KMS-11 (cell line): ENCODE data around the gene SLC22A17.

Source experiments
- H2AFZ ChIP-seq: fragments of 200-600 bp; sonication (generic); 2 replicates; pipeline ENCODE4 v1.6.1; 2016; ENCODE audit warnings: antibody characterized with exemption, mixed run types, low read depth
- H3K27ac ChIP-seq: fragments of 200-600 bp; sonication (generic); 2 replicates; pipeline ENCODE4 v1.6.1; 2016; ENCODE audit warnings: mild to moderate bottlenecking, mixed run types
- H3K27me3 ChIP-seq: fragments of 200-600 bp; sonication (generic); 2 replicates; pipeline ENCODE4 v1.6.1; 2017; ENCODE audit warnings: mild to moderate bottlenecking, low read depth, mixed run types, moderate library complexity; ENCODE audit not compliant: insufficient read depth
- H3K36me3 ChIP-seq: fragments of 200-600 bp; sonication (generic); 2 replicates; pipeline ENCODE4 v1.6.1; 2017; ENCODE audit warnings: mild to moderate bottlenecking, mixed run types; ENCODE audit not compliant: insufficient read depth
- H3K4me1 ChIP-seq: fragments of 200-600 bp; sonication (generic); 2 replicates; pipeline ENCODE4 v1.6.1; 2016; ENCODE audit warnings: mild to moderate bottlenecking, low read depth, mixed run types; ENCODE audit not compliant: poor library complexity, severe bottlenecking
- H3K4me2 ChIP-seq: fragments of 200-600 bp; sonication (generic); 2 replicates; pipeline ENCODE4 v1.7.0; 2016; ENCODE audit warnings: mild to moderate bottlenecking, mixed run types
- H3K4me3 ChIP-seq: fragments of 200-600 bp; sonication (generic); IDR thresholded peaks from 2 replicates; pipeline ENCODE4 v1.6.1; 2017; ENCODE audit warnings: low read depth, low read length, mixed read lengths; ENCODE audit not compliant: insufficient read depth
- H3K79me2 ChIP-seq: fragments of 200-600 bp; sonication (generic); 2 replicates; pipeline ENCODE4 v1.6.1; 2016; ENCODE audit warnings: low read depth, mixed run types; ENCODE audit not compliant: insufficient read depth
- H3K9ac ChIP-seq: fragments of 200-600 bp; sonication (generic); 2 replicates; pipeline ENCODE4 v1.6.1; 2016; ENCODE audit warnings: mild to moderate bottlenecking, mixed run types
- H4K20me1 ChIP-seq: fragments of 200-600 bp; sonication (generic); 2 replicates; pipeline ENCODE4 v1.6.1; 2016; ENCODE audit warnings: mild to moderate bottlenecking, mixed run types; ENCODE audit not compliant: insufficient read depth
- TF ChIP-seq, protein P1 (sequence below): fragments of 200-600 bp; sonication (generic); conservative IDR thresholded peaks from 2 replicates; pipeline ENCODE4 v1.6.1; 2017; ENCODE audit warnings: low read depth, mild to moderate bottlenecking, antibody characterized with exemption, low read length, moderate library complexity, mixed read lengths

SLC22A17 gene

DNA sequence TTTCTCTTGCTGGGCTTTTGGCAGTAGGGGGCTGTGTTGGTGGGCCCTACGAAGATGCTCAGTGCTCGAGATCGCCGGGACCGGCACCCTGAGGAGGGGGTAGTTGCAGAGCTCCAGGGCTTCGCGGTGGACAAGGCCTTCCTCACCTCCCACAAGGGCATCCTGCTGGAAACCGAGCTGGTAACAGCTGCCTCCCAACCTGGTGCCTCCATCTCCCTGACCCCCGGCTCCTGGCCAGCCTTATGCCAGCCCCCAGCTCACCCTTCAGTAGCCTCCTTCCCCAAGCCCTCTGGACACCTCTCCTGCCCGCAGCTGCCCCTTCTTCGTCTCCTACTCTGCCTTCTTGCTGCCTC lies 24.5 kb upstream of the SLC22A17 start:
- Histone ChIP-seq H3K27me3 (no peaks in the 10 kb centered on the region; the same call in 1 of the 2 replicates), H2AFZ (no peak overlapping the region), H3K27ac (no peak overlapping the region), H3K9ac (no peak overlapping the region), H4K20me1 (no peaks in the 10 kb centered on the region), H3K4me3 (no peak overlapping the region), H3K4me1 (no peaks in the 10 kb centered on the region), H3K4me2 (no peak overlapping the region), H3K36me3 (no peaks in the 10 kb centered on the region), H3K79me2 (no peaks in the 10 kb centered on the region)
- TF ChIP-seq, protein P1, sequence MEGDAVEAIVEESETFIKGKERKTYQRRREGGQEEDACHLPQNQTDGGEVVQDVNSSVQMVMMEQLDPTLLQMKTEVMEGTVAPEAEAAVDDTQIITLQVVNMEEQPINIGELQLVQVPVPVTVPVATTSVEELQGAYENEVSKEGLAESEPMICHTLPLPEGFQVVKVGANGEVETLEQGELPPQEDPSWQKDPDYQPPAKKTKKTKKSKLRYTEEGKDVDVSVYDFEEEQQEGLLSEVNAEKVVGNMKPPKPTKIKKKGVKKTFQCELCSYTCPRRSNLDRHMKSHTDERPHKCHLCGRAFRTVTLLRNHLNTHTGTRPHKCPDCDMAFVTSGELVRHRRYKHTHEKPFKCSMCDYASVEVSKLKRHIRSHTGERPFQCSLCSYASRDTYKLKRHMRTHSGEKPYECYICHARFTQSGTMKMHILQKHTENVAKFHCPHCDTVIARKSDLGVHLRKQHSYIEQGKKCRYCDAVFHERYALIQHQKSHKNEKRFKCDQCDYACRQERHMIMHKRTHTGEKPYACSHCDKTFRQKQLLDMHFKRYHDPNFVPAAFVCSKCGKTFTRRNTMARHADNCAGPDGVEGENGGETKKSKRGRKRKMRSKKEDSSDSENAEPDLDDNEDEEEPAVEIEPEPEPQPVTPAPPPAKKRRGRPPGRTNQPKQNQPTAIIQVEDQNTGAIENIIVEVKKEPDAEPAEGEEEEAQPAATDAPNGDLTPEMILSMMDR, result no peak

DNA sequence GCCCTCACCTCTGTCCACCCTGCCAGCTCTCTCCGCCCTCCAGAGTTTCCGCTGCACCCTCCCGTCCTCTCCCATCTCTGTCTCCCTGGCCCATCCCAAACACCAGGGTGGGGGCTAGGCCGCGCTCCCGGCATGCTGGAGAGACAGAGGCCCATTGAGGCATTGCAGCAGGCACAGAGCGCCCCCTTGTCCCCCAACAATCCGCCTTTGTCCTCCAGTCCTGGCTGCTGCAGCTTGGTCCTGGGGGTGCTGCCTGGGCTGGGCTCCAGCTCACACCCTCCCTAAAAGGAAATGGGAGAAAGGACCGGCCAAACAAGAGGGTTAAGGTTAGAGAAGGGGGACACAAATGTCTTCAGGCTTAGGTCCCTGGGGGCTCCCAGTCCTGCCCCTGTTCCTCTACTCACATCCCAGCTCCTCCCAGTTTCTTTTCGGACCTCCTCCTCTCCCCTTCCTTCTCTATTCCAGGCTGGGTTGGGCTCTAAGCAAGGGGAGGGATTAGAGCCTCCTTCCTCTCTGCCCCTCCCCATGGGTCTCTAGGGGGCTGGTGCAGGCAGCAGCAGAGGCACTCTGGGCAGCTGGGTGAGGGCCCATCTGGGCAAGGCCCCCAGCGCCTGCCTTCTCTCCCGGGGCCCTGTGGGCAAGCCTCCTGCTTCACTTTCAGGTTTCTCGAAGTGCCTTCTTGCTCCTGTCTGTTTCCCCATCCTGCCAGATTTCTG lies 24.0 kb upstream of the SLC22A17 start, which contains the start of gene CMTM5:
Gene CMTM5 (plus strand): TSS at position 565 of the 716 bp plus-strand sequence. CDS start 206 bp downstream, outside the sequence.
- no peaks in the 10 kb centered on the region for H4K20me1 ChIP-seq
- no peak within 1 kb of the TSS for H3K27ac ChIP-seq
- H3K79me2 ChIP-seq, result no peaks in the 10 kb centered on the region
- no peak within 1 kb of the TSS for H3K4me2 ChIP-seq
- H2AFZ ChIP-seq, result no peak within 1 kb of the TSS
- H3K4me3 ChIP-seq, result no peak within 1 kb of the TSS
- no peak within 1 kb of the TSS for H3K9ac ChIP-seq
- H3K36me3 ChIP-seq, result no peaks in the 10 kb centered on the region
- TF ChIP-seq, protein P1, result no peak
- H3K4me1 ChIP-seq, result no peaks in the 10 kb centered on the region
- no peaks in the 10 kb centered on the region; the same call in 1 of the 2 replicates for H3K27me3 ChIP-seq

DNA sequence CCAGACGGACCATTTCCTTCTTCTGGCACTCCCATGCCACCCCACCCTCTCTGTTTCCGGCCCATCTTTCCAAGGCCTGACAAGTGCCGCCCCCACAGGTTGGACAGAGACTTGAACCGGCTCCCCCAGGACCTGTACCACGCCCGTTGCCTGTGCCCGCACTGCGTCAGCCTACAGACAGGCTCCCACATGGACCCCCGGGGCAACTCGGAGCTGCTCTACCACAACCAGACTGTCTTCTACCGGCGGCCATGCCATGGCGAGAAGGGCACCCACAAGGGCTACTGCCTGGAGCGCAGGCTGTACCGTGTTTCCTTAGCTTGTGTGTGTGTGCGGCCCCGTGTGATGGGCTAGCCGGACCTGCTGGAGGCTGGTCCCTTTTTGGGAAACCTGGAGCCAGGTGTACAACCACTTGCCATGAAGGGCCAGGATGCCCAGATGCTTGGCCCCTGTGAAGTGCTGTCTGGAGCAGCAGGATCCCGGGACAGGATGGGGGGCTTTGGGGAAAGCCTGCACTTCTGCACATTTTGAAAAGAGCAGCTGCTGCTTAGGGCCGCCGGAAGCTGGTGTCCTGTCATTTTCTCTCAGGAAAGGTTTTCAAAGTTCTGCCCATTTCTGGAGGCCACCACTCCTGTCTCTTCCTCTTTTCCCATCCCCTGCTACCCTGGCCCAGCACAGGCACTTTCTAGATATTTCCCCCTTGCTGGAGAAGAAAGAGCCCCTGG lies 23.0 kb upstream of the SLC22A17 start:
- TF ChIP-seq, protein P1, result no peak
- Histone ChIP-seq H3K4me1 (no peaks in the 10 kb centered on the region), H3K27me3 (no peaks in the 10 kb centered on the region), H3K4me2 (no peak overlapping the region), H2AFZ (no peak overlapping the region), H3K79me2 (no peaks in the 10 kb centered on the region), H4K20me1 (no peaks in the 10 kb centered on the region), H3K36me3 (no peaks in the 10 kb centered on the region), H3K27ac (no peak overlapping the region), H3K9ac (no peak overlapping the region), H3K4me3 (no peak overlapping the region)

DNA sequence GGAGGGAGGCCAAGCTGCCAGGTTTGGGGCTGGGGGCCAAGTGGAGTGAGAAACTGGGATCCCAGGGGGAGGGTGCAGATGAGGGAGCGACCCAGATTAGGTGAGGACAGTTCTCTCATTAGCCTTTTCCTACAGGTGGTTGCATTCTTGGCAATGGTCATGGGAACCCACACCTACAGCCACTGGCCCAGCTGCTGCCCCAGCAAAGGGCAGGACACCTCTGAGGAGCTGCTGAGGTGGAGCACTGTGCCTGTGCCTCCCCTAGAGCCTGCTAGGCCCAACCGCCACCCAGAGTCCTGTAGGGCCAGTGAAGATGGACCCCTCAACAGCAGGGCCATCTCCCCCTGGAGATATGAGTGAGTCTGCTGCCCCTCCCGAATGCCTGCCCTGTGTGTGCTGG lies 20.4 kb upstream of the SLC22A17 start:
- no peak overlapping the region for H3K27ac ChIP-seq

More for the DNA sequence above, 20.4 kb upstream of the SLC22A17 start:
- H3K4me2 ChIP-seq, result no peak overlapping the region
- no peaks in the 10 kb centered on the region for H3K36me3 ChIP-seq
- no peak overlapping the region for H3K4me3 ChIP-seq
- H3K4me1 ChIP-seq, result no peaks in the 10 kb centered on the region
- H3K9ac ChIP-seq, result no peak overlapping the region
- TF ChIP-seq, protein P1, result no peak
- H2AFZ ChIP-seq, result no peak overlapping the region
- H3K79me2 ChIP-seq, result no peaks in the 10 kb centered on the region
- H3K27me3 ChIP-seq, result no peaks in the 10 kb centered on the region; the same call in 1 of the 2 replicates
- no peaks in the 10 kb centered on the region for H4K20me1 ChIP-seq
